ENCODE measurements around the gene CFAP74.

CFAP74 gene

GRCh38 chr1:1917304-1917976 lies 86.1 kb downstream of the CFAP74 start:
- TF ChIP-seq CTCF (conservative IDR thresholded peaks at IDR 0.05; ENCODE audit: low read depth, low read length): no peak
- H3K4me3 ChIP-seq (ENCODE audit: low read length): no peak overlapping the region
- no peak for DNase-seq (ENCODE audit: low read depth)

GRCh38 chr1:1916851-1917251 lies 86.7 kb downstream of the CFAP74 start:
- TF ChIP-seq CTCF (conservative IDR thresholded peaks at IDR 0.05; ENCODE audit: low read depth, low read length): no peak
- DNase-seq (ENCODE audit: low read depth): no peak
- no peak overlapping the region for H3K4me3 ChIP-seq (ENCODE audit: low read length)

- DNase-seq (ENCODE audit: low read depth): no peak
- no peak overlapping the region for H3K4me3 ChIP-seq (ENCODE audit: low read length)
- TF ChIP-seq CTCF (conservative IDR thresholded peaks at IDR 0.05; ENCODE audit: low read depth, low read length): no peak
These were observed 87.4 kb downstream of the CFAP74 start for GRCh38 chr1:1915911-1916840.

GRCh38 chr1:1914971-1915692 lies 88.5 kb downstream of the CFAP74 start, which contains the start of gene CALML6:
CALML6 (plus strand) TSS chr1:1915260; CDS start chr1:1915281, 21 bp downstream.
- no peak within 1 kb of the TSS for H3K4me3 ChIP-seq (ENCODE audit: low read length)
- no peak for TF ChIP-seq CTCF (conservative IDR thresholded peaks at IDR 0.05; ENCODE audit: low read depth, low read length)
- DNase-seq (ENCODE audit: low read depth): no peak

DNA sequence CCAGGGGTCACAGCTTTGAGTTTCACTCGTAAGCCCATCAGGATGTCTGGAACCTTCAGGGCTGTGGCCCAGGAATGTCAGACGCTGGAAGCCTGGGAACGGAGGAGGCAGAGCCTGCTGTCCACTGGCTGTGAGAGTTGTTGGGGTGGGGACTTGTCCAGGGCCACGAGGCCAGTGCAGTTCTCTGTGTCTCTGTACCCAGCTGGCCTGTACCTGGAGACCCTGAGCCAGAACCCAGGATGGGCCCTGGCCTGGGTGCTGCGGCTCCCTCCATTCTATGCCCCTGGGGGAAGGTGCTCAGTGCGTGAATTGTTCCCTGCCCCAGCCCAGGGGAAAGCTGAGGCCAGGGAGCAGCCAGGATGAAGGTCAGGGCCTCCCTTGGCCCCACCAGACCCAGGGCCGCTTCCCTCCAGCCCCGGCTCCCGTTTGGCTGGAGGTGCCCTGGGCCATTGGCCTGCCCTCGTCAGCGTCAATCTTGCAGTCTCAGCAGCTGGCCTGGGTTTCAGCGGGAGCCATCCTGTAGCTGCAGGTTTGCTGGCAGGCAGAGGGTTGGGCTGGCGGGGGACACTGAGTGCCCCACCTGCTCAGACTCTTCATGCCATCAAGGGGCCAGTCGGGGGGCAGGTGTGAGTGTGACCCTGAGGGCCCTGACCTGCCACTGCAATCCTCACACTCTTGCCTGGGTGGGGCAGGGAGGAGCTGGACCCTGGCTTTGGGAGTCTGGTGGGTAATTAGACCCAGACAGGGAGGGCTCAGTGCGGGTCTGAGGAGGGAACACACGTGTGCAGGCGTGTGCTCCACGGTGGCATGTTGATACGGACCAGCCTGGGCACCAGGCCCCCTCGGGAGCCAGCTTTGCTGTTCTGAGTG lies 89.2 kb downstream of the CFAP74 start:
- no peak overlapping the region for H3K4me3 ChIP-seq (ENCODE audit: low read length)
- TF ChIP-seq CTCF (conservative IDR thresholded peaks at IDR 0.05; ENCODE audit: low read depth, low read length): no peak
- no peak for DNase-seq (ENCODE audit: low read depth)

- H3K4me3 ChIP-seq (ENCODE audit: low read length): no peak overlapping the region
- TF ChIP-seq CTCF (conservative IDR thresholded peaks at IDR 0.05; ENCODE audit: low read depth, low read length): no peak
- DNase-seq (ENCODE audit: low read depth): no peak
These were observed 92.1 kb downstream of the CFAP74 start for GRCh38 chr1:1911350-1912041.

Measured in retinal pigment epithelial cell (primary cell).